Hepatocyte (in vitro differentiated cells): Measurements from ENCODE around the gene SNCAIP. TPM values are rescaled to one million over a fixed set of nuclear protein-coding genes. Genes with fewer than 3 reads are reported as not detected.

Experiments
- DNase-seq: peaks from one replicate; pipeline ENCODE4 v3.0.0-alpha.2; 2016; ENCODE audit warnings: low spot score
- H2AFZ ChIP-seq: fragments of 200-600 bp; sonication (generic); 2 replicates; pipeline ENCODE4 v1.6.0; 2016; ENCODE audit warnings: antibody characterized with exemption, mild to moderate bottlenecking
- H3K27ac ChIP-seq: fragments of 200-600 bp; sonication (generic); 2 replicates; pipeline ENCODE4 v1.5.1; 2016; ENCODE audit warnings: mild to moderate bottlenecking
- H3K27me3 ChIP-seq: fragments of 200-600 bp; sonication (generic); 2 replicates; pipeline ENCODE4 v1.6.1; 2016
- H3K36me3 ChIP-seq: fragments of 200-600 bp; sonication (generic); replicated peaks from 2 replicates; pipeline ENCODE4 v1.5.1; 2016; ENCODE audit warnings: low read depth; ENCODE audit not compliant: insufficient read depth
- H3K4me1 ChIP-seq: fragments of 200-600 bp; sonication (generic); 2 replicates; pipeline ENCODE4 v1.5.1; 2016; ENCODE audit warnings: mild to moderate bottlenecking, moderate library complexity; ENCODE audit not compliant: insufficient read depth
- H3K4me2 ChIP-seq: fragments of 200-600 bp; sonication (generic); 2 replicates; pipeline ENCODE4 v1.6.0; 2016
- H3K4me3 ChIP-seq: fragments of 200-600 bp; sonication (generic); 2 replicates; pipeline ENCODE4 v1.5.1; 2016; ENCODE audit warnings: mild to moderate bottlenecking
- H3K79me2 ChIP-seq: fragments of 200-600 bp; sonication (generic); 2 replicates; pipeline ENCODE4 v1.6.0; 2017; ENCODE audit warnings: mild to moderate bottlenecking
- H3K9me2 ChIP-seq: fragments of 200-600 bp; sonication (generic); replicated peaks from 2 replicates; pipeline ENCODE4 v1.6.0; 2017; ENCODE audit warnings: mild to moderate bottlenecking; ENCODE audit not compliant: insufficient read depth
- H3K9me3 ChIP-seq: fragments of 200-600 bp; sonication (generic); 2 replicates; pipeline ENCODE4 v1.5.1; 2016; ENCODE audit warnings: low read depth, mild to moderate bottlenecking
- H4K20me1 ChIP-seq: fragments of 200-600 bp; sonication (generic); 2 replicates; pipeline ENCODE4 v1.6.0; 2016; ENCODE audit warnings: mild to moderate bottlenecking; ENCODE audit not compliant: insufficient read depth, poor library complexity, severe bottlenecking
- EZH2 ChIP-seq: fragments of 200-600 bp; sonication (generic); IDR thresholded peaks from 2 replicates; pipeline ENCODE4 v1.6.1; 2016; ENCODE audit warnings: antibody characterized with exemption, mild to moderate bottlenecking, borderline replicate concordance
- EZH2phosphoT487 ChIP-seq: fragments of 200-600 bp; sonication (generic); IDR thresholded peaks from one replicate; pipeline ENCODE4 v1.6.1; 2018; ENCODE audit warnings: antibody characterized with exemption, mild to moderate bottlenecking, low read depth, moderate library complexity; ENCODE audit not compliant: unreplicated experiment, severe bottlenecking
- WGBS: methylation state at CpG from one replicate; pipeline ENCODE4 v1.1.6; 2016; ENCODE audit warnings: low lambda C conversion rate; ENCODE audit errors: missing lambda C conversion rate; 5-methylcytosine and 5-hydroxymethylcytosine counted together
- polyA plus RNA-seq: library from polyadenylated mRNA; unstranded; fragments of >200 nt; fragmentation: Nextera tagmentation; extraction: Ambion mirVana; gene quantifications from 2 replicates; pipeline ENCODE4 v1.2.1, GENCODE V29; 2016
- total RNA-seq: library from RNA; depleted of rRNA; stranded (reverse); fragments of >200 nt; gene quantifications from 2 replicates; pipeline ENCODE4 v1.2.3, GENCODE V29; 2014
- TF ChIP-seq, protein P1 (sequence below): fragments of 200-600 bp; sonication (generic); IDR thresholded peaks from 2 replicates; pipeline ENCODE4 v1.5.1; 2016; ENCODE audit warnings: antibody characterized with exemption, mild to moderate bottlenecking; ENCODE audit not compliant: poor library complexity

SNCAIP gene
- total and polyA plus RNA-seq, 2 experiments from 2014 or later = 7.1 to 19.1 TPM

DNA sequence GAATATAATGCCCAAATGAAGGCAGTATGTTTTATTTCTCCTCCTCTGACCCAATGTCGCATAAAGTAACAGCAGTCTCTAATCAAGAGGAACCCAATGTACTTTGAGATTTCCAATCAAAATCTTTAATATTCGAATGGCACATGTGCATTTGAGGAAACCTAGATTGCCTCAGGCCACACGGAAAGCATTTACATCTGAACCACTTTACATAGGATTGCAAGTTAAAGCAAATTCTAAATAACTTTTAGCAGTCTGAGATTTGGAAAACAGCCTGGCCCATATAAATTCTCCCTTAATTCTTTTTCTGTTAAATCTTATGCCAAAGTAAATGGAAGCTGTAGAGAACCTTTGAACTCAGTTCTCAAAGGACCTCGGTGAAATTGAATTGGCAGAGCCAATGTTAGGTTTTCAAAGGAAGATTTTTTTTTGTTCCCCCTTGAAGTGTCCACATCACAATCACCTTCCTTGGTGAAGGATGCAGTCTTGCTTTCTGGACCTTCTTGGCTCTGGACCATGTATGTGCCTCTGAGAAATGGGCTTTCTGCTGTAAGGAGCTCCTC lies 57.3 kb downstream of the SNCAIP start:
- Histone ChIP-seq H4K20me1 (no peaks in the 10 kb centered on the region), H3K9me3 (no peaks in the 10 kb centered on the region), H3K27ac (no peak overlapping the region), H3K27me3 (no peaks in the 10 kb centered on the region), H3K4me3 (no peak overlapping the region), H3K79me2 (no peaks in the 10 kb centered on the region), H3K4me1 (peaks cover 3% of the 10 kb centered on the region), H3K4me2 (no peak overlapping the region), H2AFZ (no peak overlapping the region), H3K9me2 (no peaks in the 10 kb centered on the region), H3K36me3 (no peaks in the 10 kb centered on the region)
- DNase-seq = no peak
- 59% methylated on average over 4 of the region's 4 CpGs for WGBS
- TF ChIP-seq EZH2phosphoT487 (no peak), EZH2 (no peak)
- TF ChIP-seq, protein P1, sequence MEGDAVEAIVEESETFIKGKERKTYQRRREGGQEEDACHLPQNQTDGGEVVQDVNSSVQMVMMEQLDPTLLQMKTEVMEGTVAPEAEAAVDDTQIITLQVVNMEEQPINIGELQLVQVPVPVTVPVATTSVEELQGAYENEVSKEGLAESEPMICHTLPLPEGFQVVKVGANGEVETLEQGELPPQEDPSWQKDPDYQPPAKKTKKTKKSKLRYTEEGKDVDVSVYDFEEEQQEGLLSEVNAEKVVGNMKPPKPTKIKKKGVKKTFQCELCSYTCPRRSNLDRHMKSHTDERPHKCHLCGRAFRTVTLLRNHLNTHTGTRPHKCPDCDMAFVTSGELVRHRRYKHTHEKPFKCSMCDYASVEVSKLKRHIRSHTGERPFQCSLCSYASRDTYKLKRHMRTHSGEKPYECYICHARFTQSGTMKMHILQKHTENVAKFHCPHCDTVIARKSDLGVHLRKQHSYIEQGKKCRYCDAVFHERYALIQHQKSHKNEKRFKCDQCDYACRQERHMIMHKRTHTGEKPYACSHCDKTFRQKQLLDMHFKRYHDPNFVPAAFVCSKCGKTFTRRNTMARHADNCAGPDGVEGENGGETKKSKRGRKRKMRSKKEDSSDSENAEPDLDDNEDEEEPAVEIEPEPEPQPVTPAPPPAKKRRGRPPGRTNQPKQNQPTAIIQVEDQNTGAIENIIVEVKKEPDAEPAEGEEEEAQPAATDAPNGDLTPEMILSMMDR = no peak

DNA sequence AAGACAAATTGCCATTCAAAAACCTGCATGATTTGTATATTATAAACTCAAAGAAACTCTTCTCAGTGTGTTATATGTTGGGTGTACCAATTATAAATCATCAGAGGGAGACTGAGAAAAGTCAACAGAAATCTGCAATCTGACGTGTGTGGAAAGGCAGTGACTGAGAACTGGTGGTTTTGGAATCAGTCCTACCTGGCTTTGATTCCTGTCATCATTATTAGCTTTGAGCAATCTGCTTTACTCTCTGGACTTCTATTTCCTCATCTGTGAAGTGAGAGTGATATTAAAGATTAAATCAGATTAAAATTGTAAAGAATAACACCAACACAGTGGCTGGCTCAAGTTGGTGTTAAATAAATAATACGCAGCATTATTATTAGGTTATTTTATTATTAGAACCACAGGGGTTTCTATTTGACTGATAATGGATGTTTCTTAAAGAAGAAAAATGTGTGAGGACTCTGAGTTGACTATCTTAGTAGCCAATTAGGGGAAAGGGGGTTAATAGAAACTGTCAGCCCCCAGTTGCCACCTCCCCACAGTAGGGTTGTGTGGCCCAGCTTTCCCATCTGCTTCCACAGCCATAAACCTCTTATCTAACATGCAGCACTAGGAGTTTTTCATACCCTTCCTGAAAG lies 59.6 kb downstream of the SNCAIP start:
- Histone ChIP-seq H3K27me3 (no peaks in the 10 kb centered on the region), H3K4me1 (peaks cover 3% of the 10 kb centered on the region), H3K79me2 (no peaks in the 10 kb centered on the region), H2AFZ (no peak overlapping the region), H3K27ac (no peak overlapping the region), H4K20me1 (no peaks in the 10 kb centered on the region), H3K36me3 (no peaks in the 10 kb centered on the region), H3K4me2 (no peak overlapping the region), H3K9me3 (no peaks in the 10 kb centered on the region), H3K4me3 (no peak overlapping the region), H3K9me2 (no peaks in the 10 kb centered on the region)
- no peak for TF ChIP-seq EZH2
- TF ChIP-seq, protein P1 = no peak
- no peak for DNase-seq
- 90% methylated on average over 2 of the region's 2 CpGs for WGBS

DNA sequence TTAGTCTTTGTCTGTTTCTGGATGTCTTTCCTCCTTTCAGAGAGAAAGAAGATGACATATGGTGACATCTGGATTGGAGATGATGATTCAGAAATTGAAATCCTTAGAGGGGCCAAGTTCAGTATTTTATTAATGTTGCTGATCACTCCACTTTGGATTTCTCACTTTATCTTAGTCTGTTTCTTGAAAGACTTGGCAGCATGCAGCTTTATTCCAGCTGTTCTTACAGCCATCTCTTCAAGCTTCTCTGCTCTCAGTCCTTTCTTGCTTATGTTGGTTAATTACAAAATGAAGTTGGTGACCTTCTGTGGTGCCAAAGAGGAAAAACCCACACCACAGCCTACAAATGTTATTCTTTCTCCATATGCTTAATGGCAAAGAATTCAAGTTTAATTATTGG lies 62.1 kb downstream of the SNCAIP start:
- Histone ChIP-seq H3K4me1 (peaks cover 3% of the 10 kb centered on the region), H3K4me2 (no peak overlapping the region), H3K9me3 (no peaks in the 10 kb centered on the region), H4K20me1 (no peaks in the 10 kb centered on the region), H2AFZ (no peak overlapping the region), H3K27ac (no peak overlapping the region), H3K36me3 (no peaks in the 10 kb centered on the region), H3K79me2 (no peaks in the 10 kb centered on the region), H3K9me2 (no peaks in the 10 kb centered on the region), H3K27me3 (no peaks in the 10 kb centered on the region), H3K4me3 (no peak overlapping the region)
- TF ChIP-seq, protein P1 = no peak
- no peak for TF ChIP-seq EZH2
- no peak for TF ChIP-seq EZH2phosphoT487
- DNase-seq = no peak

DNA sequence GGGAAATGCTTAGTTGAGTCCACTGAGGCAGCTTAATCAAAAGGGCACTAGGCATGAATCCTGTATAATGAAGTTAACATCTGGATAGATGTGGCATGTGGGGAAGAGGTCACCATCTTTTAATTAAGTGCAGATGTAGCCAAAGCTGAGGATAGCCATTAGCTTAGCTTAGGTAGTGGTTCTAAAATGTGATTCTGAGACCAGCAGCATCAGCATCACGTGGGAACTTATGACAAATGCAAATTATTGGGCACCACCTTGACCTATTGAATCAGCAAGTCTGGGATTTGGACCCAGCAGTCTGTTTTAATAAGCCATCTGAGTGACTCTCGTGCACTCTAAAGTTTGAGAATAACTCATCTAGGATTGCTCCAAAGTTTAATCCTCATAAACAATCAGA lies 63.8 kb downstream of the SNCAIP start:
- 79% methylated on average over 2 of the region's 2 CpGs for WGBS
- no peak overlapping the region for H3K4me2 ChIP-seq
- H3K27me3 ChIP-seq = no peaks in the 10 kb centered on the region
- H2AFZ ChIP-seq = no peak overlapping the region
- H3K27ac ChIP-seq = no peak overlapping the region
- no peaks in the 10 kb centered on the region for H3K9me2 ChIP-seq
- TF ChIP-seq, protein P1 = no peak
- no peak for TF ChIP-seq EZH2phosphoT487
- TF ChIP-seq EZH2 = no peak
- no peaks in the 10 kb centered on the region for H4K20me1 ChIP-seq
- H3K9me3 ChIP-seq = no peaks in the 10 kb centered on the region
- no peaks in the 10 kb centered on the region for H3K36me3 ChIP-seq
- H3K4me3 ChIP-seq = no peak overlapping the region
- H3K4me1 ChIP-seq = peaks cover 3% of the 10 kb centered on the region
- no peaks in the 10 kb centered on the region for H3K79me2 ChIP-seq
- DNase-seq = no peak
